HK-2 (cell line): Measurements from ENCODE around the gene KRTAP5-6.
A peak's percentile ranks its signal among the peaks of the same experiment; 100 is the strongest.

Experiments
- DNase-seq: peaks from one replicate; pipeline ENCODE4 v3.0.0-alpha.2; 2018; ENCODE audit not compliant: unreplicated experiment

KRTAP5-6 gene, protein sequence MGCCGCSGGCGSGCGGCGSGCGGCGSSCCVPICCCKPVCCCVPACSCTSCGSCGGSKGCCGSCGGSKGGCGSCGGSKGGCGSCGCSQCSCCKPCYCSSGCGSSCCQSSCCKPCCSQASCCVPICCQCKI

DNA sequence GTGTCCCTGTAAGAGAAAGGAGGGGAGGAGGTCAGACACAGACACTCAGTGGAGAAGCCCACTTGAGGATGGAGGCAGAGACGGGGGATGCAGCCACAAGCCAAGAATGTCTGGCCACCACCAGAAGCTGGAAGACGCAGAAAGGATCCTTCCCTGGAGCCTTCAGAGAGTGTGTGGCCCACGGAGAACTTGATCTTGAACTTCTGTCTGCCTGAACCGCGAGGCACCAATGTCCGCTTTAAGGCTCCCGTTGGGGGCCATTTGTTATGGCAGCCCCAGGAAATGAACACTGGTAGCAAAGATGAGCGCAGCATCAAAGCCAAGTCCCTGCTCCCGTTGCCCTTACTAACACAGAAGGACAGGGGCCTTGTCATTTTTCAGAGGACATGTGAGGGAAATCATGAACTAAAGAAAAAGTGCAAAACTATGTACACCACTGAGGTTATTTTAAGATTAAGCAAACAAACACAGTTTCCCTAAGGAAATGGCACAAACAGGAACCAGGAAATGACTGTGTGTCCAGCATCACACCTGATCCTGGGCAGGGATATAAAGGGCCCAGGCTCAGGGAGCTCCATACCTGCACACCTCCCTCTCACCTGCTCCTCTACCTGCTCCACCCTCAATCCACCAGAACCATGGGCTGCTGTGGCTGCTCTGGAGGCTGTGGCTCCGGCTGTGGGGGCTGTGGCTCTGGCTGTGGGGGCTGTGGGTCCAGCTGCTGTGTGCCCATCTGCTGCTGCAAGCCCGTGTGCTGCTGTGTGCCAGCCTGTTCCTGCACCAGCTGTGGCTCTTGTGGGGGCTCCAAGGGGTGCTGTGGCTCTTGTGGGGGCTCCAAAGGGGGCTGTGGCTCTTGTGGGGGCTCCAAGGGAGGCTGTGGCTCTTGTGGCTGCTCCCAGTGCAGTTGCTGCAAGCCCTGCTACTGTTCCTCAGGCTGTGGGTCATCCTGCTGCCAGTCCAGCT, at the start of gene KRTAP5-6:
TSS of gene KRTAP5-6 (plus strand) at position 588 of the 963 bp plus-strand sequence. CDS start at position 639, 51 bp downstream.
- no peak for DNase-seq

DNA sequence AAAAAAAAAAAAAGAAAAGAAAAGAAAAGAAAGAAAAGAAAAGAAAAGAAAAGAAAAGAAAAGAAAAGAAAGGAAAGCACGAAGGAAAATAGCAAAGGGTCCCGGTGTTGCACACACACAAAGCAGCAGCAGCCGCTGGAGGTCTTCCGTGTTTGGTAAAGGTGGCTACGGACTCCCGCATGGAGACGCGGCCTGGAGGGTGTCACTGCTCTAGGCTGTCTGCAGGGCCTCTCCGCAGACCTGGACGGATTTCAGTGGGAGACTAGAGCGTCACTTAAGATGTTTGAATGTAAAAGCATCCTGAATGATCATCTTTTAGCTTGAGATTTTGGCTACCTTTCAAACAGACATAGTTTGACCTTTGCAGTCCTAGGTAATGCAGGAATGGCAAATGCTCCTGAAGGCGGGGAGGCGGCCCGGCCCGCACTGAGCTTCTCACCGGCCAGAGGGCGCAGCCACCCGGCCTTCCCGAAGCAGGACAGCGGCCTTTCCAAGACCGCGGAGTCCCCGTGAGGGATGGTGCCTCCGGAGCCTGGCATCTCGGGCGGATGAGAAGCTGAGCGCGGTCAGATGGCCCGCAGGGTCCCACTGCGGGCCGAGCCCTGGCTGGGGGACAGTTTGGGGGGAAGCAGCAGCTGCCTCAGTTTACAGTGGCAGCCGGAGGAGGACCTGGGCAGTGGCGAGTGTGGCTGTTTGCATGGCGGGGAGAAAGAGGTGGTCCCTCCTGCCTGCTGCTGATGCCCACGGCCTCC, 48.9 kb upstream of the KRTAP5-6 start:
- no peak for DNase-seq

DNA sequence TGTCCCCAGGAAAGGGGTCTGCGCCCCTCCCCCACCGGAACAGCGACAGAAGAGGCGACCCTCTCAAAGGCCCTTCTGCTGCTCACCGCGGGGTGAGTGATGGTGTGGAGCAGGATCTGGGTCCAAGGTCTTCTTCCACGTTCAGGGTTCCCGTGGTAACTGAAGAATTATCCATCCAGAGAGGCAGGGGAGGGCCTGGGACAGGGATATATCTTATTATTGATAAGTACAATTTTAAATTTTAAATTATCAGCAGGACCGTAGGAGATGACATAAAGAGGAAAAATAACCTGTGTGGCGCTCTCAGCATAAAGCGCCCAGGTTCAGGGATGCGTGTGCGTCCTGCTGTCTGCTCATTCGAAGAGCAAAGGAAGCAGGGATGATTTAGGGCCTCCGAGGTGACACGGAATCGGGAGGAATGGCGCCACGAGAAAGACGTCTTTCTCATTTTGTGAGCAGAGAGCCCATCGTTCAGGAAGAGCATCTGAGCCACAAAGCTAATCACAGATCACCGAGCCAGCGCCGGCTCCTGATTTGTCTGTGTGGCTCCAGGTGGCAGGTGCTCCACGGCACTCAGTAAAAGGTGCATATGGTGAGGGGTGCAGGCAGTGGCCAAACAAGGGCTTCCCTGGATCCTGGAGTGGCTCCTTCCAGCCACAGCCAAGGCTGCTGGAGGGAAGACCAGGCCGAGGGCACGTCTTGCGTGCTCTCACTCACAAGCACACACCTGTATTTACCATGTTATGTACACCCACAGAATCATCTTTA, 48.2 kb upstream of the KRTAP5-6 start:
- DNase-seq = no peak

- DNase-seq = no peak
Observed at GRCh38 chr11:1650034-1650917, 46.7 kb upstream of the KRTAP5-6 start.

- DNase-seq = no peak
Observed at GRCh38 chr11:1650918-1651262, 46.1 kb upstream of the KRTAP5-6 start.

DNA sequence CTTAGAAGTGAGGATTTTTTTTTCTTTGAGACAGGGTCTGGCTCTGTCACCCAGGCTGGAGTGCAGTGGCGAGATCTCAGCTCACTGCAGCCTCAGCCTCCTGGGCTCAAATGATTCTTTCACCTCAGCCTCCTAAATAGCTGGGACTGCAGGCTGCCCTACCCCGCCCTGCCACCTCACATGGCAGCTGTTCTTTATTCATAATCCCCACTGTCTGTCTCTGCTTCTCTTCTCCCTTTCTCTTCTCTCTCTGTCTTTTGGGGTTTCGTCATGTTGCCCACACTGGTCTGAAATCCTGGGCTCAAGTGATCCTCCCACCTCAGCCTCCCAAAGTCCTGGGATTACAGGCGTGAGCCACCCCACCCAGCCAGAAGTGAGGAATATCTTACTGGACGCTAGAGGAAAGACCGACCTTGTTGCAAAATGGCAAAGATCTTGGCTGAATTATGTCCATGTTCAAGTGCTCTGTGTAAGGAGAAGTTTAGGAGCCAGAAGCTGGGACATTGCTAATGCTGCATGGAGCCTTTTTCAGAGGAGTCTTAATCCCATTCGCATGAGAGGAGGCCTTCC, 45.5 kb upstream of the KRTAP5-6 start:
- no peak for DNase-seq

- no peak for DNase-seq
Observed at GRCh38 chr11:1652026-1652425, 45.0 kb upstream of the KRTAP5-6 start.

- no peak for DNase-seq
Observed at GRCh38 chr11:1652442-1652770, 44.6 kb upstream of the KRTAP5-6 start.

- DNase-seq = peak; percentile 61
Observed at GRCh38 chr11:1652771-1653540, 44.0 kb upstream of the KRTAP5-6 start.

GRCh38 chr11:1653541-1654387, 43.2 kb upstream of the KRTAP5-6 start:
- DNase-seq = no peak

DNA sequence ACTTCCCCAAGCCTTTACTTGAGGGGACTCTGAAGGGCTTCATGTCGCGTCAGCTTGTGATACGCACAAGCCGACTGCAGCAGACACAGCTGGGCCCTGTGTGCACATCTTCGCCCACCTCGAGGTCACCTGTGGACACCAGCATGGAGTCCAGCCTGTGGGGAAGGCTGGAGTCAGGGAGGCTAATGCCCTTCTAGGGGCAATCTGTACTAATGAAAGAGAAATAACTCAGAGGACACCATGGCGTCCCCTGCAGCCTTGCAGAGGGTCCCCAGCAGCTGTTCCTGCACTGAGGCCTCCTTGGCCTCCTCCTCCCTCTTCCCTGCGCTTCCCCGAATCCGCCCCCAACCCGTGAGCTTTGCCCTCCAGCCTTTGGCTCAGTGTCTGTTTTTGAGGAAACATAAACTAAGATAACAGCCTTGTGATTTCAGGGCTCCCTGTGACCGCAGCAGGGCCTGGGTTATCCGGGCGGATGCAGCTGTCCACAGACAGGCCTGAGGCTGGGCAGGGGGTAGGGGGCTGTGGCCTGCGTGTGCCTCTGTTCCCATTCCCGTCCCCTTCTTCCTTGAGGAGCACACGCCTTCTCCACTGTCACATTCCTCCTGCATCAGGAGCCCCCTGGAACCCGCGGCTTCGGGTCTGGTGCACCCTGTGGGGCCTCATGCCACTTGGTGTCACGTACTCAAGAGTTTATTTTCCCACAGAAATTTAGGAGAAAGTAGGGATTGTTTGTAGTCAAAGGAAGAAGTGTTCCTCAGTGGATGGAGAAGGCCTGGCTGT, 42.4 kb upstream of the KRTAP5-6 start:
- DNase-seq = no peak

- DNase-seq = no peak
Observed at GRCh38 chr11:1655168-1656060, 41.6 kb upstream of the KRTAP5-6 start.

GRCh38 chr11:1656061-1656441, 40.9 kb upstream of the KRTAP5-6 start:
- no peak for DNase-seq

DNA sequence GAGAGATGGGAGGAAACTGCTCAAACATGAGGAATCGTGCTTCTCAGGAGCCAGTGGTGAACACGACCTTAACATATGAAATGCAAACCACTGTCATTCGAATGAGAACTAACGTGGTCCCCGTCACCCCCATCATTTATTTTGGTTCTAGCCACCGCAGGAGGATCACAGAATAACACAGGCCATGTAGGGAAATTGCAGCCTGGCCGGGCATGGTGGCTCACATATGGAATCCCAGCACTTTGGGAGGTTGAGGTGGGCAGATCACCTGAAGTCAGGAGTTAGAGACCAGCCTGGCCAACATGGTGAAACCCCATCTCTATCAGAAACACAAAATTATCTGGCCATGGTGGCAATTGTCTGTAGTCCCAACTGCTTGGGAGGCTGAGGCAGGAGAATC, 40.3 kb upstream of the KRTAP5-6 start:
- DNase-seq = no peak

DNA sequence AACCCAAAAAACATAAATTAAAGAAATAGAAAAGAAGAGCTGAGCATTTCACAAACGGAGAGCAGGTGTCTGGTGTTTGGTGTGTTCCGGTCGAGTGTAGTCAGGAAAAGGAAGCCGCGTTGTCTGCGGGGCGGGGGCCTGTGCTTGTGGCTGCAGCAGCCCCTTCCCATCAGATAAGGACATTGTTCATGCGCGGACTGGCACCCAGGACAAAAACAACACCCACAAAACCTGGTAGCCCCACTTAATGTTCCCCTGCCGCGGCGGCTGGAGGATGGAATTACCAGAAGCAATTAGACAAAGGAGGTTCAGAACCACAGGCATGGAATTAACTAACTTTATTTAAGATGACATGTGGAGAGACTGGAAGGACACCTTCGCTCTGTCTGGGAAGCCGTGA, 37.5 kb upstream of the KRTAP5-6 start:
- DNase-seq = no peak

DNA sequence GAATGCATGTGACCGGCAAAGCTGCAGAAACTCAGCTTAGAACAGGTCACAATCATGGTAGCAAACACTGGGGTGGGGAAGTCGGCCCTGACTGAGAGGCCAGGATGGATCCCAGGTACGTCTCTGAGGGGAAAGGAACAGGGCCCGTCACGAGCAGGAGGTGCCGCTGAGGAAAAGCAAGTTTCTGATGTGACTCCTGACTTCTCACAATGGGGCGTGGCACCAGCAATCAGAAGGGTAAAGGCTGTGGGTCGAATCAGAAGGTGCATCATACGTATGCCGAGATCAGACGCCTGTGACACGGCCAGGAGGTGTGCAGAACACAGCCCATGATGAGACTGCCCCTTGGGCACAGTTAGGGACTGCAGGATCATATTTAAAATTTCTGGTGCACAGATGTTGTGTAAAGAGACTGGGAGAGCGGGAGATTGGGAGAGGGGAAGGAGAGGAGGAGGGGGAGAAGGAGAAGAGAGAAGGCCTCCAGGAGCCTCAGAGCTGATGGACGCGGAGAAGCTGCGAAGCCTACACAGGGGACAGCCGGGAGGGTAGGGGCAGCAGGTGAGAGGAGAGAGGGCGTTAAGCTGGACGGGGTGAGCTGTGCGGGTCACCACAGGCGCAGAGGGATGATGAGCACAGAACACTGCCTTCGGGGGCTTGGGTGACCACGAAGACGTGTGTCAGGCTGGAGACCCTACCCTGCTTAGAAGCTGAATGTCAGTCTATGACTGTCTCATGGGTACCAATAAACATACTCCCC, 36.7 kb upstream of the KRTAP5-6 start:
- DNase-seq = no peak
